WTC11 (cell line): ENCODE measurements around the gene GALNTL6.

Experiments
- ATF3 ChIP-seq: sonication (generic); formaldehyde crosslinking; conservative IDR thresholded peaks from 2 replicates; pipeline ENCODE4 v1.8.1; 2022; ENCODE audit warnings: mild to moderate bottlenecking, missing genetic modification reagents
- CDX4 ChIP-seq: fragments of 250-450 bp; sonication (Bioruptor Pico); IDR thresholded peaks from 2 replicates; pipeline ENCODE4 v1.9.0; 2021; ENCODE audit warnings: moderate library complexity, mild to moderate bottlenecking, inconsistent platforms, borderline replicate concordance
- CTCF ChIP-seq: fragments of 200-600 bp; IDR thresholded peaks from 2 replicates; pipeline ENCODE4 v1.8.0; 2022; ENCODE audit warnings: antibody characterized with exemption
- ESRRA ChIP-seq: sonication (generic); formaldehyde crosslinking; IDR thresholded peaks from 2 replicates; pipeline ENCODE4 v1.8.1; 2022; ENCODE audit warnings: mild to moderate bottlenecking, missing genetic modification reagents, borderline replicate concordance
- FOXJ3 ChIP-seq: sonication (generic); formaldehyde crosslinking; IDR thresholded peaks from 2 replicates; pipeline ENCODE4 v1.9.0; 2021; ENCODE audit warnings: missing genetic modification reagents, mild to moderate bottlenecking, borderline replicate concordance
- HMGXB4 ChIP-seq: sonication (generic); formaldehyde crosslinking; IDR thresholded peaks from 2 replicates; pipeline ENCODE4 v1.8.1; 2023; ENCODE audit warnings: mild to moderate bottlenecking, moderate library complexity, missing genetic modification reagents
- IRF1 ChIP-seq: sonication (generic); formaldehyde crosslinking; IDR thresholded peaks from 2 replicates; pipeline ENCODE4 v1.8.0; 2023; ENCODE audit warnings: missing genetic modification reagents
- NR3C1 ChIP-seq: sonication (generic); formaldehyde crosslinking; conservative IDR thresholded peaks from 2 replicates; pipeline ENCODE4 v1.8.1; 2023; ENCODE audit warnings: low read depth, mild to moderate bottlenecking, missing genetic modification reagents
- SMAD4 ChIP-seq: sonication (generic); formaldehyde crosslinking; IDR thresholded peaks from 2 replicates; pipeline ENCODE4 v1.8.0; 2022; ENCODE audit warnings: mild to moderate bottlenecking, missing genetic modification reagents
- ZBTB21 ChIP-seq: sonication (generic); formaldehyde crosslinking; IDR thresholded peaks from 2 replicates; pipeline ENCODE4 v1.8.1; 2023; ENCODE audit warnings: mild to moderate bottlenecking, missing genetic modification reagents, borderline replicate concordance
- ZNF121 ChIP-seq: sonication (generic); formaldehyde crosslinking; IDR thresholded peaks from 2 replicates; pipeline ENCODE4 v1.8.0; 2023; ENCODE audit warnings: missing genetic modification reagents

GRCh38 chr4:172998527-172999469 lies 1185.6 kb downstream of the GALNTL6 start:
- TF ChIP-seq CTCF (no peak), ZBTB21 (CRISPR knock-in tag) (no peak), ATF3 (CRISPR knock-in tag) (no peak), ZNF121 (CRISPR knock-in tag) (no peak), SMAD4 (CRISPR knock-in tag) (no peak), ESRRA (no peak), CDX4 (CRISPR knock-in tag) (no peak), IRF1 (CRISPR knock-in tag) (no peak), NR3C1 (CRISPR knock-in tag) (no peak), HMGXB4 (CRISPR knock-in tag) (no peak), FOXJ3 (CRISPR knock-in tag) (no peak)
